RWPE2 (cell line): Measurements from ENCODE around the gene PPP4R4.
A peak's percentile ranks its signal among the peaks of the same experiment; 100 is the strongest.

Experiments
- ATAC-seq: fragments of 200-7000 bp; cut with Tn5 transposase; 3 replicates; pipeline ENCODE4 v1.9.1; 2021; ENCODE audit warnings: low read depth
- DNase-seq: peaks from one replicate; pipeline ENCODE4 v3.0.0-alpha.2; 2020; ENCODE audit warnings: low spot score
- H3K27ac ChIP-seq: fragments of 450-650 bp; 2 replicates; pipeline ENCODE4 v1.5.1; 2017; ENCODE audit warnings: mild to moderate bottlenecking; ENCODE audit not compliant: poor library complexity, severe bottlenecking
- H3K27me3 ChIP-seq: fragments of 250-450 bp; sonication (Bioruptor Pico); 2 replicates; pipeline ENCODE4 v1.5.1; 2021; ENCODE audit warnings: mild to moderate bottlenecking, moderate library complexity; ENCODE audit not compliant: insufficient read depth, poor library complexity, severe bottlenecking
- H3K36me3 ChIP-seq: fragments of 250-450 bp; sonication (Bioruptor Pico); 2 replicates; pipeline ENCODE4 v1.5.1; 2020; ENCODE audit warnings: low read depth, mild to moderate bottlenecking, moderate library complexity
- H3K4me1 ChIP-seq: fragments of 250-450 bp; sonication (Bioruptor Pico); 2 replicates; pipeline ENCODE4 v1.5.1; 2021; ENCODE audit warnings: mild to moderate bottlenecking, moderate library complexity; ENCODE audit not compliant: insufficient read depth, poor library complexity, severe bottlenecking
- H3K4me3 ChIP-seq: fragments of 250-450 bp; sonication (Bioruptor Pico); 2 replicates; pipeline ENCODE4 v1.5.1; 2021; ENCODE audit warnings: mild to moderate bottlenecking, moderate library complexity; ENCODE audit not compliant: severe bottlenecking
- H3K9me3 ChIP-seq: fragments of 250-450 bp; sonication (Bioruptor Pico); 2 replicates; pipeline ENCODE4 v1.5.1; 2021; ENCODE audit warnings: mild to moderate bottlenecking, moderate library complexity; ENCODE audit not compliant: severe bottlenecking
- CTCF ChIP-seq: fragments of 450-650 bp; IDR thresholded peaks from one replicate; pipeline ENCODE4 v1.5.1; 2017; ENCODE audit warnings: mild to moderate bottlenecking, moderate library complexity; ENCODE audit not compliant: poor library complexity, severe bottlenecking

The PPP4R4 gene

GRCh38 chr14:94157197-94157596 lies 16.9 kb upstream of the PPP4R4 start:
- H3K9me3 ChIP-seq = no peaks in the 10 kb centered on the region
- no peaks in the 10 kb centered on the region for H3K4me1 ChIP-seq
- H3K36me3 ChIP-seq = no peaks in the 10 kb centered on the region
- no peak for ATAC-seq
- DNase-seq = no peak
- H3K4me3 ChIP-seq = no peak overlapping the region
- TF ChIP-seq CTCF = no peak
- no peak overlapping the region for H3K27ac ChIP-seq
- no peaks in the 10 kb centered on the region for H3K27me3 ChIP-seq

GRCh38 chr14:94158239-94158883 lies 15.8 kb upstream of the PPP4R4 start:
- H3K9me3 ChIP-seq = no peaks in the 10 kb centered on the region
- ATAC-seq (peak; percentile 46; the same call in 2 of the 3 replicates), DNase-seq (no peak)
- H3K27me3 ChIP-seq = no peaks in the 10 kb centered on the region
- H3K27ac ChIP-seq = no peak overlapping the region
- H3K36me3 ChIP-seq = no peaks in the 10 kb centered on the region
- H3K4me1 ChIP-seq = no peaks in the 10 kb centered on the region
- no peak for TF ChIP-seq CTCF
- H3K4me3 ChIP-seq = no peak overlapping the region

GRCh38 chr14:94161058-94161457 lies 13.1 kb upstream of the PPP4R4 start:
- ATAC-seq = no peak

GRCh38 chr14:94161981-94162380 lies 12.1 kb upstream of the PPP4R4 start:
- Histone ChIP-seq H3K4me3 (no peak overlapping the region), H3K36me3 (no peaks in the 10 kb centered on the region), H3K4me1 (no peaks in the 10 kb centered on the region), H3K27ac (no peak overlapping the region), H3K9me3 (no peaks in the 10 kb centered on the region), H3K27me3 (no peaks in the 10 kb centered on the region)
- ATAC-seq (no peak), DNase-seq (no peak)
- TF ChIP-seq CTCF = no peak

More at GRCh38 chr14:94161058-94161457, 13.1 kb upstream of the PPP4R4 start:
- Histone ChIP-seq H3K4me3 (no peak overlapping the region), H3K27ac (no peak overlapping the region), H3K27me3 (no peaks in the 10 kb centered on the region), H3K36me3 (no peaks in the 10 kb centered on the region), H3K4me1 (no peaks in the 10 kb centered on the region), H3K9me3 (no peaks in the 10 kb centered on the region)
- TF ChIP-seq CTCF = no peak
- no peak for DNase-seq

- Histone ChIP-seq H3K36me3 (no peaks in the 10 kb centered on the region), H3K27me3 (no peaks in the 10 kb centered on the region), H3K4me3 (no peak overlapping the region), H3K27ac (no peak overlapping the region), H3K4me1 (no peaks in the 10 kb centered on the region), H3K9me3 (no peaks in the 10 kb centered on the region)
- ATAC-seq = no peak
- no peak for DNase-seq
- TF ChIP-seq CTCF = no peak
Measured at GRCh38 chr14:94162466-94162865, 11.7 kb upstream of the PPP4R4 start.
